Subcutaneous abdominal adipose tissue (tissue), 5 donors: ENCODE measurements around the gene CCDC183.
"Not testable (repeated sequence)": the region's sequence is repeated elsewhere in the genome, so short reads cannot be mapped to it uniquely, and the experiment has no call there.

Source experiments
- H3K27ac ChIP-seq: one replicate; pipeline ENCODE4 v1.7.0; 2013; ENCODE audit warnings: low read depth, mild to moderate bottlenecking, inconsistent platforms, low read length, moderate library complexity
- H3K27me3 ChIP-seq, 5 donors: one replicate each; pipeline ENCODE4 v1.7.0; 2013; ENCODE audit warnings: low read length in 5 of 5, inconsistent platforms in 1 of 5; ENCODE audit not compliant: control insufficient read depth in 5 of 5, insufficient read depth in 4 of 5
- H3K36me3 ChIP-seq, 5 donors: one replicate each; pipeline ENCODE4 v1.7.0; 2013; ENCODE audit warnings: low read length in 5 of 5; ENCODE audit not compliant: control insufficient read depth in 5 of 5, insufficient read depth in 5 of 5
- H3K4me1 ChIP-seq, 5 donors: one replicate each; pipeline ENCODE4 v1.7.0; 2013; ENCODE audit warnings: low read length in 5 of 5, mild to moderate bottlenecking in 3 of 5, moderate library complexity in 1 of 5; ENCODE audit not compliant: control insufficient read depth in 5 of 5, insufficient read depth in 5 of 5
- H3K4me3 ChIP-seq, 5 donors: one replicate each; pipeline ENCODE4 v1.7.0; 2013; ENCODE audit warnings: low read length in 5 of 5, low read depth in 1 of 5
- H3K9ac ChIP-seq, 5 donors: one replicate each; pipeline ENCODE4 v1.7.0; 2013; ENCODE audit warnings: low read length in 5 of 5, mild to moderate bottlenecking in 4 of 5, moderate library complexity in 3 of 5
- H3K9me3 ChIP-seq, 5 donors: one replicate each; pipeline ENCODE4 v1.7.0; 2013; ENCODE audit warnings: low read length in 5 of 5; ENCODE audit not compliant: control insufficient read depth in 5 of 5
- donor health status: healthy.
- donor health status: healthy.
- donor health status: healthy.
- donor health status: healthy.
- donor health status: healthy.

Gene CCDC183

GRCh38 chr9:136799079-136799853, 3.1 kb downstream of the CCDC183 start:
- Histone ChIP-seq H3K4me3 (peak overlapping the region in 1 of 5 donors; percentile 52), H3K27me3 (peaks cover 25 to 47% (median 29%) of the 10 kb centered on the region in 5 donors), H3K9ac (no peak overlapping the region), H3K4me1 (peaks cover 0 to 41% (median 25%) of the 10 kb centered on the region in 5 donors), H3K9me3 (no peaks in the 10 kb centered on the region), H3K27ac (no peak overlapping the region), H3K36me3 (peaks cover 0 to 3% (median 0%) of the 10 kb centered on the region in 5 donors)

- no peak overlapping the region for H3K9ac ChIP-seq
- H3K4me1 ChIP-seq, result peaks cover 0 to 34% (median 21%) of the 10 kb centered on the region in 5 donors
- peaks cover 25 to 47% (median 29%) of the 10 kb centered on the region in 5 donors for H3K27me3 ChIP-seq
Observed at GRCh38 chr9:136799854-136800657, 3.9 kb downstream of the CCDC183 start.

GRCh38 chr9:136802321-136802720, 6.2 kb downstream of the CCDC183 start:
- Histone ChIP-seq H3K4me1 (peaks cover 0 to 30% (median 27%) of the 10 kb centered on the region in 5 donors), H3K36me3 (peaks cover 0 to 11% (median 4%) of the 10 kb centered on the region in 5 donors), H3K27me3 (peaks cover 25 to 34% (median 29%) of the 10 kb centered on the region in 5 donors), H3K9ac (no peak overlapping the region), H3K4me3 (no peak overlapping the region), H3K9me3 (no peaks in the 10 kb centered on the region), H3K27ac (no peak overlapping the region)

More at GRCh38 chr9:136799854-136800657, 3.9 kb downstream of the CCDC183 start:
- H3K9me3 ChIP-seq, result no peaks in the 10 kb centered on the region
- H3K27ac ChIP-seq, result no peak overlapping the region
- peaks cover 0 to 8% (median under 1%) of the 10 kb centered on the region in 5 donors for H3K36me3 ChIP-seq
- peak overlapping the region in 3 of 5 donors; percentile 11 to 52 (median 37) for H3K4me3 ChIP-seq

- not testable (repeated sequence) for H3K9ac ChIP-seq, H3K27ac ChIP-seq, H3K4me3 ChIP-seq, H3K9me3 ChIP-seq
- peaks cover 0 to 31% (median 27%) of the 10 kb centered on the region in 5 donors for H3K4me1 ChIP-seq
- peaks cover 25 to 32% (median 29%) of the 10 kb centered on the region in 5 donors for H3K27me3 ChIP-seq
- H3K36me3 ChIP-seq, result peaks cover 0 to 11% (median 4%) of the 10 kb centered on the region in 5 donors
Observed at GRCh38 chr9:136803009-136803550, 6.9 kb downstream of the CCDC183 start.

- H3K27me3 ChIP-seq, result peaks cover 20 to 27% (median 24%) of the 10 kb centered on the region in 5 donors
- no peak overlapping the region for H3K9ac ChIP-seq
- H3K4me3 ChIP-seq, result no peak overlapping the region
- H3K9me3 ChIP-seq, result no peaks in the 10 kb centered on the region
- H3K4me1 ChIP-seq, result peaks cover 0 to 36% (median 30%) of the 10 kb centered on the region in 5 donors
- H3K27ac ChIP-seq, result no peak overlapping the region
- peaks cover 0 to 11% (median 4%) of the 10 kb centered on the region in 5 donors for H3K36me3 ChIP-seq
Observed at GRCh38 chr9:136803551-136804508, 7.7 kb downstream of the CCDC183 start.

GRCh38 chr9:136804509-136805206, 8.5 kb downstream of the CCDC183 start:
- H3K27ac ChIP-seq, result no peak overlapping the region
- H3K4me3 ChIP-seq, result no peak overlapping the region
- H3K9me3 ChIP-seq, result no peaks in the 10 kb centered on the region
- H3K36me3 ChIP-seq, result peaks cover 0 to 11% (median 4%) of the 10 kb centered on the region in 5 donors
- H3K4me1 ChIP-seq, result peaks cover 0 to 39% (median 34%) of the 10 kb centered on the region in 5 donors
- peaks cover 12 to 19% (median 16%) of the 10 kb centered on the region in 5 donors for H3K27me3 ChIP-seq
- H3K9ac ChIP-seq, result no peak overlapping the region

GRCh38 chr9:136805207-136805740, 9.1 kb downstream of the CCDC183 start:
- Histone ChIP-seq H3K27ac (no peak overlapping the region), H3K9ac (no peak overlapping the region), H3K4me3 (no peak overlapping the region), H3K36me3 (peaks cover 0 to 11% (median 4%) of the 10 kb centered on the region in 5 donors), H3K9me3 (no peaks in the 10 kb centered on the region), H3K4me1 (peaks cover 0 to 40% (median 36%) of the 10 kb centered on the region in 5 donors), H3K27me3 (peaks cover 10 to 16% (median 14%) of the 10 kb centered on the region in 5 donors)

- Histone ChIP-seq H3K36me3 (peaks cover 0 to 14% (median 4%) of the 10 kb centered on the region in 5 donors), H3K4me3 (no peak overlapping the region), H3K9ac (no peak overlapping the region), H3K4me1 (peaks cover 0 to 34% (median 33%) of the 10 kb centered on the region in 5 donors), H3K27me3 (peaks cover 7 to 10% (median 8%) of the 10 kb centered on the region in 5 donors), H3K9me3 (no peaks in the 10 kb centered on the region), H3K27ac (no peak overlapping the region)
Observed at GRCh38 chr9:136806067-136806466, 9.9 kb downstream of the CCDC183 start.
